SU-DHL-6 (cell line): Measurements from ENCODE around the gene FAM20A.

Experiments used
- H2AFZ ChIP-seq: fragments of 200-600 bp; sonication (generic); 2 replicates; pipeline ENCODE4 v1.6.1; 2014; ENCODE audit warnings: low read depth, mild to moderate bottlenecking, moderate library complexity, mixed read lengths, antibody characterized with exemption, low read length; ENCODE audit not compliant: severe bottlenecking
- H3F3A ChIP-seq: fragments of 200-600 bp; shearing (Covaris generic); 2 replicates; pipeline ENCODE4 v1.6.0; 2016; ENCODE audit warnings: antibody characterized with exemption, mild to moderate bottlenecking; ENCODE audit not compliant: insufficient read depth
- H3K27ac ChIP-seq: fragments of 200-600 bp; sonication (generic); 2 replicates; pipeline ENCODE4 v1.5.1; 2016; ENCODE audit warnings: low read depth, mild to moderate bottlenecking, low read length, moderate library complexity, mixed read lengths
- H3K27me3 ChIP-seq: fragments of 200-600 bp; sonication (generic), shearing (Covaris generic); 2 replicates; pipeline ENCODE4 v1.6.0; 2014; ENCODE audit warnings: mild to moderate bottlenecking, low read length
- H3K36me3 ChIP-seq: fragments of 200-600 bp; sonication (generic); 2 replicates; pipeline ENCODE4 v1.6.1; 2014; ENCODE audit warnings: mild to moderate bottlenecking, low read length, mixed read lengths
- H3K4me2 ChIP-seq: fragments of 300-600, 200-600 bp; shearing (Covaris generic), sonication (generic); 2 replicates; pipeline ENCODE4 v1.6.0; 2014; ENCODE audit warnings: low read length, low read depth, mild to moderate bottlenecking; ENCODE audit not compliant: poor library complexity, severe bottlenecking
- H3K4me3 ChIP-seq: fragments of 200-600 bp; sonication (generic); 2 replicates; pipeline ENCODE4 v1.5.1; 2014; ENCODE audit warnings: antibody characterized with exemption, low read length, mild to moderate bottlenecking, mixed read lengths; ENCODE audit not compliant: insufficient read depth, poor library complexity, severe bottlenecking
- H3K79me2 ChIP-seq: fragments of 200-600 bp; sonication (generic); 2 replicates; pipeline ENCODE4 v1.6.1; 2014; ENCODE audit warnings: mild to moderate bottlenecking, low read length, moderate library complexity; ENCODE audit not compliant: insufficient read depth
- H3K9ac ChIP-seq: fragments of 200-600 bp; sonication (generic); 2 replicates; pipeline ENCODE4 v1.7.0; 2014; ENCODE audit warnings: mild to moderate bottlenecking, low read length
- H3K9me2 ChIP-seq: fragments of 200-600 bp; sonication (generic); replicated peaks from 2 replicates; pipeline ENCODE4 v1.6.1; 2014; ENCODE audit warnings: low read length; ENCODE audit not compliant: insufficient read depth
- H3K9me3 ChIP-seq: fragments of 200-600 bp; sonication (generic); 2 replicates; pipeline ENCODE4 v1.6.1; 2014; ENCODE audit warnings: low read length, mixed read lengths; ENCODE audit not compliant: insufficient read depth
- H4K20me1 ChIP-seq: fragments of 200-600 bp; sonication (generic); 2 replicates; pipeline ENCODE4 v1.6.1; 2014; ENCODE audit warnings: low read depth, mild to moderate bottlenecking, antibody characterized with exemption, low read length, moderate library complexity, mixed read lengths
- CTCF ChIP-seq: fragments of 200-600 bp; sonication (generic); IDR thresholded peaks from one replicate; pipeline ENCODE4 v1.5.1; 2017; ENCODE audit warnings: antibody characterized with exemption, mild to moderate bottlenecking, low read length, moderate library complexity; ENCODE audit not compliant: insufficient read depth, poor library complexity, severe bottlenecking
- EZH2phosphoT487 ChIP-seq: fragments of 200-600 bp; sonication (generic), shearing (Covaris generic); conservative IDR thresholded peaks from 2 replicates; pipeline ENCODE4 v1.6.1; 2018; ENCODE audit warnings: mild to moderate bottlenecking, antibody characterized with exemption, low read length, moderate library complexity, mixed read lengths

The FAM20A gene

GRCh38 chr17:68570526-68570925 is 30.6 kb downstream of the FAM20A start:
- Histone ChIP-seq H3K4me2 (no peak overlapping the region), H3F3A (no peaks in the 10 kb centered on the region), H3K9ac (no peak overlapping the region), H3K27me3 (no peaks in the 10 kb centered on the region), H3K9me3 (no peaks in the 10 kb centered on the region), H4K20me1 (no peaks in the 10 kb centered on the region), H3K36me3 (no peaks in the 10 kb centered on the region), H3K9me2 (no peaks in the 10 kb centered on the region), H3K27ac (no peak overlapping the region), H2AFZ (no peak overlapping the region), H3K79me2 (no peaks in the 10 kb centered on the region), H3K4me3 (no peak overlapping the region)
- TF ChIP-seq EZH2phosphoT487: no peak
- TF ChIP-seq CTCF: no peak

GRCh38 chr17:68569346-68569745 is 31.8 kb downstream of the FAM20A start:
- no peak overlapping the region for H3K27ac ChIP-seq
- H3K9me3 ChIP-seq: no peaks in the 10 kb centered on the region
- H3K79me2 ChIP-seq: no peaks in the 10 kb centered on the region
- no peaks in the 10 kb centered on the region for H3K27me3 ChIP-seq
- H2AFZ ChIP-seq: no peak overlapping the region
- no peaks in the 10 kb centered on the region for H3K9me2 ChIP-seq
- no peak overlapping the region for H3K4me2 ChIP-seq
- no peaks in the 10 kb centered on the region for H3K36me3 ChIP-seq
- no peak overlapping the region for H3K9ac ChIP-seq
- no peaks in the 10 kb centered on the region for H4K20me1 ChIP-seq
- H3K4me3 ChIP-seq: no peak overlapping the region
- H3F3A ChIP-seq: no peaks in the 10 kb centered on the region
- no peak for TF ChIP-seq EZH2phosphoT487
- no peak for TF ChIP-seq CTCF

GRCh38 chr17:68568581-68568980 is 32.6 kb downstream of the FAM20A start:
- no peaks in the 10 kb centered on the region for H3K36me3 ChIP-seq
- no peak overlapping the region for H2AFZ ChIP-seq
- no peaks in the 10 kb centered on the region for H3K27me3 ChIP-seq
- no peaks in the 10 kb centered on the region for H3K9me2 ChIP-seq
- no peak overlapping the region for H3K27ac ChIP-seq
- H3K79me2 ChIP-seq: no peaks in the 10 kb centered on the region
- TF ChIP-seq CTCF (no peak), EZH2phosphoT487 (no peak)
- no peak overlapping the region for H3K9ac ChIP-seq
- H3F3A ChIP-seq: no peaks in the 10 kb centered on the region
- H3K4me2 ChIP-seq: no peak overlapping the region
- H4K20me1 ChIP-seq: no peaks in the 10 kb centered on the region
- H3K9me3 ChIP-seq: no peaks in the 10 kb centered on the region
- no peak overlapping the region for H3K4me3 ChIP-seq

GRCh38 chr17:68567581-68567980 is 33.6 kb downstream of the FAM20A start:
- Histone ChIP-seq H3K9me3 (no peaks in the 10 kb centered on the region), H3K27me3 (no peaks in the 10 kb centered on the region), H2AFZ (no peak overlapping the region), H3K27ac (no peak overlapping the region), H3K4me3 (no peak overlapping the region), H3K79me2 (no peaks in the 10 kb centered on the region), H4K20me1 (no peaks in the 10 kb centered on the region), H3K9ac (no peak overlapping the region), H3K36me3 (no peaks in the 10 kb centered on the region), H3K9me2 (no peaks in the 10 kb centered on the region), H3F3A (no peaks in the 10 kb centered on the region), H3K4me2 (no peak overlapping the region)
- TF ChIP-seq EZH2phosphoT487 (no peak), CTCF (no peak)
